Measurements from ENCODE around the gene RAB5B. TPM values are rescaled to one million over a fixed set of nuclear protein-coding genes. Genes with fewer than 3 reads are reported as not detected.

RAB5B gene, protein sequence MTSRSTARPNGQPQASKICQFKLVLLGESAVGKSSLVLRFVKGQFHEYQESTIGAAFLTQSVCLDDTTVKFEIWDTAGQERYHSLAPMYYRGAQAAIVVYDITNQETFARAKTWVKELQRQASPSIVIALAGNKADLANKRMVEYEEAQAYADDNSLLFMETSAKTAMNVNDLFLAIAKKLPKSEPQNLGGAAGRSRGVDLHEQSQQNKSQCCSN
- 10 to 100 TPM; 70.3 to 89.2 TPM for total RNA-seq

DNA sequence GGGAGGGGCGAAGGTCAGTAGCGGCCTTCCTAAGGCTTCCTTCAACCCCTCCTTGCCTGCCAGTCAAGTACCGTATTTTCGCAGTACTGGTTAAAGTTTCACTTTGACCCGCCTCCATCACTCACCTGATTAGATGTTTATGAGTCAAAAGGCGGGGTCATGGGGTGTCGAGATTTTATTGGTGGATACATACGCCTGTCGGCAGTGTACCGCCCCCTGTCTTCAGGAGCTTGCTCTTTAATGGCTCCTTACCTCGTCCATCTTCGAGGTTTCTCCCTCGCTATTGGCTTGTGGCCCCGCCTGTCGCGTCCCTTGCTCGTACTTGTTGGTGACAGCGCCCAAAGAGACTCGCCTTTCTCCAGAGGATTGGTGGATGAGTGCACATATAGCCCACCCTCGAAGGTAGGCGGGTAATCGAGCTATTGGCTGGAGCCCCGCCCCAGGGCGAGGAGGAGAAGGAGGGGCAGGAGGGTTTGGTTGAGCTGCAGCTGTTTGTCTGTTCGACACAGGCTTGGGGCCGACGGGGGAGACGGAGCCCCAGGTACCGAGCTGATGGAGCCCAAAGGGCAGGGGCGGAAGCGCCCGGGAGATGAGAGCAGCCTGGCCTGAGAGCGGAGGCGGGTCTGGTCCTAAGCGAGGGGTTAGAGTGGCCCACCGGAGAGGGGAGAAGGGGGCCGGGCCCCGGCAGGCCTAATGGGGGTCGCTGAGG lies at the start of gene RAB5B:
Gene RAB5B (plus strand): TSS at position 480 of the 709 bp plus-strand sequence. CDS start 12,883 bp downstream, outside the sequence.
- Histone ChIP-seq H3K27me3 (replicated peaks; ENCODE audit: insufficient read depth) (no peaks in the 10 kb centered on the region), H3K4me3 (peak within 1 kb of the TSS; percentile 98), H3K36me3 (no peaks in the 10 kb centered on the region), H3K27ac (peak within 1 kb of the TSS; percentile 97), H3K9me3 (no peaks in the 10 kb centered on the region), H3K4me1 (ENCODE audit: control insufficient read depth in 1 of 2, low read depth in 2 of 2) (peaks cover 17 to 50% of the 10 kb centered on the region in 2 donors)
- DNase-seq (ENCODE audit: low spot score) (peak; percentile 100), ATAC-seq (ENCODE audit: insufficient number of reproducible peaks, low FRiP score, low read depth) (peak; percentile 94)
- TF ChIP-seq, protein P1, sequence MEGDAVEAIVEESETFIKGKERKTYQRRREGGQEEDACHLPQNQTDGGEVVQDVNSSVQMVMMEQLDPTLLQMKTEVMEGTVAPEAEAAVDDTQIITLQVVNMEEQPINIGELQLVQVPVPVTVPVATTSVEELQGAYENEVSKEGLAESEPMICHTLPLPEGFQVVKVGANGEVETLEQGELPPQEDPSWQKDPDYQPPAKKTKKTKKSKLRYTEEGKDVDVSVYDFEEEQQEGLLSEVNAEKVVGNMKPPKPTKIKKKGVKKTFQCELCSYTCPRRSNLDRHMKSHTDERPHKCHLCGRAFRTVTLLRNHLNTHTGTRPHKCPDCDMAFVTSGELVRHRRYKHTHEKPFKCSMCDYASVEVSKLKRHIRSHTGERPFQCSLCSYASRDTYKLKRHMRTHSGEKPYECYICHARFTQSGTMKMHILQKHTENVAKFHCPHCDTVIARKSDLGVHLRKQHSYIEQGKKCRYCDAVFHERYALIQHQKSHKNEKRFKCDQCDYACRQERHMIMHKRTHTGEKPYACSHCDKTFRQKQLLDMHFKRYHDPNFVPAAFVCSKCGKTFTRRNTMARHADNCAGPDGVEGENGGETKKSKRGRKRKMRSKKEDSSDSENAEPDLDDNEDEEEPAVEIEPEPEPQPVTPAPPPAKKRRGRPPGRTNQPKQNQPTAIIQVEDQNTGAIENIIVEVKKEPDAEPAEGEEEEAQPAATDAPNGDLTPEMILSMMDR (IDR thresholded peaks at IDR 0.05) = no peak

DNA sequence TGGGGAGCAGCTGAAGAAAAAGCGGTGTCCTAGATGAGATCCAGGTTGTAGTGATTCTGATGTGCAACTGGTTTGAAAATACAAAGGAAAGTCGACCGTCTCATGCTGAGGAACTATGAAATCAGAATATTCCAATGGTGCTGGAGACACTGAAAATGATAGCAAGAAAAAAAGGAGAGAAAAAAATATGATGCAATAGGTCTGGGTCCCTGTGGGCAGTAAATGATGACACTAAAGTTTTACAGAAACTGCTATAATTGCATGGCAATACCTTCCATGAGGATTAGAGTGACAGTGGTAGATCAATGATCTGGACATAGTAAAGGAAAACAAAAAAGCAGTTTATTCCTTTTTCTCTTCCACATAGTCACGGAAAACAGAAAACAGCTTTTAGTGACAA lies 48.5 kb upstream of the RAB5B start:
- Histone ChIP-seq H3K4me1 (ENCODE audit: control insufficient read depth in 1 of 2, low read depth in 2 of 2) (peaks cover 25 to 53% of the 10 kb centered on the region in 2 donors), H3K27ac (no peak overlapping the region), H3K4me3 (no peak overlapping the region), H3K27me3 (replicated peaks; ENCODE audit: insufficient read depth) (no peaks in the 10 kb centered on the region), H3K36me3 (no peaks in the 10 kb centered on the region), H3K9me3 (no peaks in the 10 kb centered on the region)
- TF ChIP-seq, protein P1 (IDR thresholded peaks at IDR 0.05) = no peak
- no peak for ATAC-seq (ENCODE audit: insufficient number of reproducible peaks, low FRiP score, low read depth)
- DNase-seq (ENCODE audit: low spot score) = no peak

DNA sequence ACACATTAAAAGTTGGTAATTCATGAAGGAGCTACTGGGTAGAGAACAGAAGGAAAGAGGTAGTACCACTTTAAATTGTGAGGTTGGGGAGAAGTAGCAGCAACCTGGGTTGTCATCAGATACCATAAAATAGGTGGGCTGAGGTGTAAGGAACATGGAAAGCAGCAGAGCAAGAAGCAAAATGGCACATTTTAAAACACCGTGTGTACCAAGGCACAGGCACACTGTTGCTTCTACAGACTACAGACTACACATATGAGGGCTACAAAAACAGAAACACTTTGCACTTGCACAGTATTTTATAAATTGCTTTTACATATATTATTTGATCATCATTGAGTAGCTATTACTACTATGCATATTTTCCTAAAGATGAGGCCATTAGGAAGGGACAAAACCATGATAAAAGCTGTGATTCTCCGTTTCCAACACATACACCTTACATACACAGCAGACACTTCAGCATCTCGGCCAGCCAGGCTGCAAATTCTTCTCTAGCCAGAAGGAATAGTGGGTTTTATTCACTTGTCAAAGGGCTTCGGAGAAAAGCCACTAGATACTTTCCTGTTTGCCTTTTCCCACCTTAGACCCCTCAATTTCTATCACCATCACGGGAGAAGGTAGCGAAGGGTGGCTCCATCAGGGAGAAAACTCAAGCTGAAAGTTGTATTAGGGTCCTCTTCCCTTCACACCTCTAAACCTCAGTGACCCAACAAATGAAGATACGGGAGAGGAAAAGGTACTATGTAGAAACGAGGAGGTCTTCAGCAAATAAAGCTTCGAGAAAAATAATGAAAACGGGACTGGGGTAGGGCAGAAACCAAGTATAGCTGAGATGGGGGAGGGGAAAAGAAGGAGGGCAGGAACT lies 47.8 kb upstream of the RAB5B start:
- Histone ChIP-seq H3K9me3 (no peaks in the 10 kb centered on the region), H3K27me3 (replicated peaks; ENCODE audit: insufficient read depth) (no peaks in the 10 kb centered on the region), H3K36me3 (no peaks in the 10 kb centered on the region), H3K4me1 (ENCODE audit: control insufficient read depth in 1 of 2, low read depth in 2 of 2) (peaks cover 22 to 53% of the 10 kb centered on the region in 2 donors), H3K27ac (peak overlapping the region; percentile 84 to 93), H3K4me3 (peak overlapping the region; percentile 81)
- DNase-seq (ENCODE audit: low spot score) = no peak
- TF ChIP-seq, protein P1 (IDR thresholded peaks at IDR 0.05) = no peak
- ATAC-seq (ENCODE audit: insufficient number of reproducible peaks, low FRiP score, low read depth) = no peak

DNA sequence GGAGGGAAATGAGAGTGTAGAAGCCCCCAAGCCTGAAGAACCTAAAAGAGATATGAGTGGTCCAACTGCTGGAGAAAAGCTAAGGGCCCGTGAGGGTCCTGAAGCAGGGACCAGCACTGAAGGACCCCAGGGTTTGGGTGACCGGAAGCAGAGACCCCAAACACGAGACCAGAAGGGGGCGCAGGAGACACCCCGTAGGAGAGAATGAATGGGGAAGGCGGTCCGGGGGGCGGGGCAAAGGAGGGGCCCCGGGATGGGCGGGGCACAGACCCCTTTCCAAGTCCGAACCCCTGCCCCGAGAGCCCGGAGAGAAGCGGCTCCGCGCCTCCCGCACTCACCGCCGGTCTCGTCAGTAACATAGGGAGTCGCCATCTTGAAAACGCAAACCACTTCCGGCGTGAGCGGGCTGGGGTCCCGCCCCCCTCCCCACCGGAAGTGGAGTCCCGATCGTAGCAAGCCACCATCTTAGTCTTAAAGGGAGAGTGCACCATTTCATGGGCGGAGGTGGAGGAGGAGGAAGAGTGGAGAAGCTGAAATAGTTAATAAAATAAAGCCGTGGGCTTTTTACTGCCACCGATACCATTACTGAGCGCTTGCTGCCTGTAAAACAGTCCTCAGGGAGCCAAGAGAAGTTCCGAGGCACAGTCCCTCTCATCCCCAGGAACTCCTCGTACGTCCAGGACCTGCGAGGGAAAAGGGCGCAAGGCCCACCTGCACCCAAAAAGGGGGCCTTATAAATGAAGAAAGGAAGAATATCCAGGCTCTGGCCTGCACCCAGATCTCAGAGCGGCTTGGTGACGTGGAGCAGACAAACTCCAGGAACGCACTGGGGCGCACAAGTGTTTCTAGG lies 46.9 kb upstream of the RAB5B start:
- Histone ChIP-seq H3K4me1 (ENCODE audit: control insufficient read depth in 1 of 2, low read depth in 2 of 2) (peaks cover 19 to 49% of the 10 kb centered on the region in 2 donors), H3K36me3 (no peaks in the 10 kb centered on the region), H3K27ac (peak overlapping the region; percentile 84 to 93), H3K9me3 (no peaks in the 10 kb centered on the region), H3K27me3 (replicated peaks; ENCODE audit: insufficient read depth) (no peaks in the 10 kb centered on the region), H3K4me3 (peak overlapping the region; percentile 81)
- peak; percentile 81 for ATAC-seq (ENCODE audit: insufficient number of reproducible peaks, low FRiP score, low read depth)
- DNase-seq (ENCODE audit: low spot score) = peak; percentile 64
- TF ChIP-seq, protein P1 (IDR thresholded peaks at IDR 0.05) = peak; percentile 72
